SU-DHL-6 (cell line): ENCODE measurements around the gene RADIL.

ENCODE experiments used
- H2AFZ ChIP-seq: fragments of 200-600 bp; sonication (generic); 2 replicates; pipeline ENCODE4 v1.6.1; 2014; ENCODE audit warnings: low read depth, mild to moderate bottlenecking, moderate library complexity, mixed read lengths, antibody characterized with exemption, low read length; ENCODE audit not compliant: severe bottlenecking
- H3F3A ChIP-seq: fragments of 200-600 bp; shearing (Covaris generic); 2 replicates; pipeline ENCODE4 v1.6.0; 2016; ENCODE audit warnings: antibody characterized with exemption, mild to moderate bottlenecking; ENCODE audit not compliant: insufficient read depth
- H3K27ac ChIP-seq: fragments of 200-600 bp; sonication (generic); 2 replicates; pipeline ENCODE4 v1.5.1; 2016; ENCODE audit warnings: low read depth, mild to moderate bottlenecking, low read length, moderate library complexity, mixed read lengths
- H3K27me3 ChIP-seq: fragments of 200-600 bp; sonication (generic), shearing (Covaris generic); 2 replicates; pipeline ENCODE4 v1.6.0; 2014; ENCODE audit warnings: mild to moderate bottlenecking, low read length
- H3K36me3 ChIP-seq: fragments of 200-600 bp; sonication (generic); 2 replicates; pipeline ENCODE4 v1.6.1; 2014; ENCODE audit warnings: mild to moderate bottlenecking, low read length, mixed read lengths
- H3K4me2 ChIP-seq: fragments of 300-600, 200-600 bp; shearing (Covaris generic), sonication (generic); 2 replicates; pipeline ENCODE4 v1.6.0; 2014; ENCODE audit warnings: low read length, low read depth, mild to moderate bottlenecking; ENCODE audit not compliant: poor library complexity, severe bottlenecking
- H3K4me3 ChIP-seq: fragments of 200-600 bp; sonication (generic); 2 replicates; pipeline ENCODE4 v1.5.1; 2014; ENCODE audit warnings: antibody characterized with exemption, low read length, mild to moderate bottlenecking, mixed read lengths; ENCODE audit not compliant: insufficient read depth, poor library complexity, severe bottlenecking
- H3K79me2 ChIP-seq: fragments of 200-600 bp; sonication (generic); 2 replicates; pipeline ENCODE4 v1.6.1; 2014; ENCODE audit warnings: mild to moderate bottlenecking, low read length, moderate library complexity; ENCODE audit not compliant: insufficient read depth
- H3K9ac ChIP-seq: fragments of 200-600 bp; sonication (generic); 2 replicates; pipeline ENCODE4 v1.7.0; 2014; ENCODE audit warnings: mild to moderate bottlenecking, low read length
- H3K9me2 ChIP-seq: fragments of 200-600 bp; sonication (generic); replicated peaks from 2 replicates; pipeline ENCODE4 v1.6.1; 2014; ENCODE audit warnings: low read length; ENCODE audit not compliant: insufficient read depth
- H3K9me3 ChIP-seq: fragments of 200-600 bp; sonication (generic); 2 replicates; pipeline ENCODE4 v1.6.1; 2014; ENCODE audit warnings: low read length, mixed read lengths; ENCODE audit not compliant: insufficient read depth
- H4K20me1 ChIP-seq: fragments of 200-600 bp; sonication (generic); 2 replicates; pipeline ENCODE4 v1.6.1; 2014; ENCODE audit warnings: low read depth, mild to moderate bottlenecking, antibody characterized with exemption, low read length, moderate library complexity, mixed read lengths
- EZH2phosphoT487 ChIP-seq: fragments of 200-600 bp; sonication (generic), shearing (Covaris generic); conservative IDR thresholded peaks from 2 replicates; pipeline ENCODE4 v1.6.1; 2018; ENCODE audit warnings: mild to moderate bottlenecking, antibody characterized with exemption, low read length, moderate library complexity, mixed read lengths
- TF ChIP-seq, protein P1 (sequence below): fragments of 200-600 bp; sonication (generic); IDR thresholded peaks from one replicate; pipeline ENCODE4 v1.5.1; 2017; ENCODE audit warnings: antibody characterized with exemption, mild to moderate bottlenecking, low read length, moderate library complexity; ENCODE audit not compliant: insufficient read depth, poor library complexity, severe bottlenecking

Gene RADIL

DNA sequence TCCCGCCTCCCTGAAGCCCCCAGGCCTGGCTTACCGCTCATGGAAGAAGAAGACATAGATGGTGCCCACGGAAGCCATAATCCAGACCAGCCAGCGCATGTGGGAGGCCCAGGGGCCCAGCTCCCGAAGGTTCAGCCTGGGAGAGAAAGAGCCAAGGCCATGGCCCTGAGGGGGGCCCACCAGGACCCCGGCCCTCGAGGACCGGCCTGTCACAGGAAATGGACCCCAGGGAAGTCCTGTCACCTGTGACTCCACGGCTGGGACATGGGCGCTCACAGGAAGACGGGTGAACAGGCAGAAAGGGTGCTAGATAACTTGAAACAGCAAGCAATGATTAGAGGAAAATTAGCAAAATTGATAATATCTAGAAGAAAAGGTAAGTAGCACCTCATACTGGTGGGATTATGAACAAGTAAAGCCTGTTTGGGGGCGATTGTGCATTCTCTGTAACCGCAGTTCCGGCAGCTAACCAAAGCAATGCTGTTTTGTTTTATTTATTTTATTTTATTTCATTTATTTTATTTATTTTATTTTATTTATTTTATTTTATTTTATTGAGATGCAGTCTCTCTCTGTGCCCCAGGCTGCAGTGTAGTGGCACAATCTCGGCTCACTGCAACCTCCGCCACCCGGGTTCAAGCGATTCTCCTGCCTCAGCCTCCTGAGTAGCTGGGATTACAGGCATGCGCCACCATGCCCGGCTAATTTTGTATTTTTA is 27.8 kb upstream of the RADIL start:
- Histone ChIP-seq H2AFZ (no peak overlapping the region), H3K9me2 (no peaks in the 10 kb centered on the region), H3K4me2 (no peak overlapping the region), H3K27me3 (no peaks in the 10 kb centered on the region), H3K4me3 (no peak overlapping the region), H3K27ac (no peak overlapping the region), H3K9me3 (no peaks in the 10 kb centered on the region), H4K20me1 (no peaks in the 10 kb centered on the region), H3F3A (no peaks in the 10 kb centered on the region), H3K9ac (no peak overlapping the region), H3K36me3 (no peaks in the 10 kb centered on the region), H3K79me2 (no peaks in the 10 kb centered on the region)
- TF ChIP-seq, protein P1, sequence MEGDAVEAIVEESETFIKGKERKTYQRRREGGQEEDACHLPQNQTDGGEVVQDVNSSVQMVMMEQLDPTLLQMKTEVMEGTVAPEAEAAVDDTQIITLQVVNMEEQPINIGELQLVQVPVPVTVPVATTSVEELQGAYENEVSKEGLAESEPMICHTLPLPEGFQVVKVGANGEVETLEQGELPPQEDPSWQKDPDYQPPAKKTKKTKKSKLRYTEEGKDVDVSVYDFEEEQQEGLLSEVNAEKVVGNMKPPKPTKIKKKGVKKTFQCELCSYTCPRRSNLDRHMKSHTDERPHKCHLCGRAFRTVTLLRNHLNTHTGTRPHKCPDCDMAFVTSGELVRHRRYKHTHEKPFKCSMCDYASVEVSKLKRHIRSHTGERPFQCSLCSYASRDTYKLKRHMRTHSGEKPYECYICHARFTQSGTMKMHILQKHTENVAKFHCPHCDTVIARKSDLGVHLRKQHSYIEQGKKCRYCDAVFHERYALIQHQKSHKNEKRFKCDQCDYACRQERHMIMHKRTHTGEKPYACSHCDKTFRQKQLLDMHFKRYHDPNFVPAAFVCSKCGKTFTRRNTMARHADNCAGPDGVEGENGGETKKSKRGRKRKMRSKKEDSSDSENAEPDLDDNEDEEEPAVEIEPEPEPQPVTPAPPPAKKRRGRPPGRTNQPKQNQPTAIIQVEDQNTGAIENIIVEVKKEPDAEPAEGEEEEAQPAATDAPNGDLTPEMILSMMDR: no peak
- TF ChIP-seq EZH2phosphoT487: no peak

DNA sequence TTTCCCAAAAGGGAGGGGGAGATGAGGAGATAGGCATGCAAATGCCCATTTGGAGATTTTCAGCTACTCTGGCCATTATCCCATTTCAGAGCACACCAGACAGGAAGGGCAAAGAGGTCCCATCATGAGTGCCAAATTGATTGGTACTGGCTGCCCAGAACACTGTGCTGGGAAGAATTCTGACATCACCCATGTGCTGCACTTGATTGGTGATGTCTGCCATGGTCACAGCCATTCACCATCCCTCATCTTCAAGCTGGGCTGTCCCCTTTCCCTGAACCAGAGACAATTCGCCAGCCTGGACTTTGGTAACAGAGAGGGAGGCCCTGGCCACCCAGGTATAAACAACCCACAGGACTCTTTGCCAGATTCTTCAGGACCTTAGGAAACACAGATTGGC is 23.2 kb upstream of the RADIL start:
- TF ChIP-seq, protein P1: no peak
- TF ChIP-seq EZH2phosphoT487: no peak
- H4K20me1 ChIP-seq: no peaks in the 10 kb centered on the region
- H3K9ac ChIP-seq: no peak overlapping the region
- H3K27me3 ChIP-seq: no peaks in the 10 kb centered on the region
- H3K9me3 ChIP-seq: no peaks in the 10 kb centered on the region
- no peaks in the 10 kb centered on the region for H3K36me3 ChIP-seq
- H3K27ac ChIP-seq: no peak overlapping the region
- H3F3A ChIP-seq: no peaks in the 10 kb centered on the region
- H2AFZ ChIP-seq: no peak overlapping the region
- no peaks in the 10 kb centered on the region for H3K9me2 ChIP-seq
- no peak overlapping the region for H3K4me2 ChIP-seq
- H3K79me2 ChIP-seq: no peaks in the 10 kb centered on the region
- no peak overlapping the region for H3K4me3 ChIP-seq

DNA sequence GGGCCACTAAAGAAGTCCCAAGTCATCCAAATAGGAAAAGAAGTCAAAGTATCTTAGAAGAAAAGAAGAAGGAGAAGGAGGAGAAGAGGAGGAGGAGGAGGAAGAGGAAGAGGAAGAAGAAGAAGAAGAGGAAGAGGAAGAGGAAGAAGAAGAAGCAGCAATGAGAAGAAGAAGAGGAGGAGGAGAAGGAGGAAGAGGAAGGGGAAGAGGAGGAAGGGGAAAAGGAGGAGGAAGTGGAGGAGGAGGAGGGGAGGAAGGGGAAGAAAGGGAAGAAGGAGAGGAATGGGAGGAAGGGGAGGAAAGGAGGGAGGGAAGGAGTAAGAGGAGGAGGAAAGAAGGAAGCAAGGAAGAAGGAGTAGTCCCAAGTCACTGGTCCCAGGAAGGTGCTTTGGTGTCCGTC is 21.7 kb upstream of the RADIL start:
- no peak overlapping the region for H3K9ac ChIP-seq
- no peaks in the 10 kb centered on the region for H4K20me1 ChIP-seq
- H3K36me3 ChIP-seq: no peaks in the 10 kb centered on the region
- no peaks in the 10 kb centered on the region for H3K9me3 ChIP-seq
- H3K27me3 ChIP-seq: no peaks in the 10 kb centered on the region
- no peaks in the 10 kb centered on the region for H3K9me2 ChIP-seq
- H3K79me2 ChIP-seq: no peaks in the 10 kb centered on the region
- no peak overlapping the region for H3K4me2 ChIP-seq
- no peak for TF ChIP-seq EZH2phosphoT487
- TF ChIP-seq, protein P1: no peak
- H3K27ac ChIP-seq: no peak overlapping the region
- H2AFZ ChIP-seq: no peak overlapping the region
- H3K4me3 ChIP-seq: no peak overlapping the region
- H3F3A ChIP-seq: no peaks in the 10 kb centered on the region
